COLO668 (cell line): ENCODE results near the gene CFAP141.
A peak's percentile ranks its signal among the peaks of the same experiment; 100 is the strongest.
"Not testable (repeated sequence)": the region's sequence is repeated elsewhere in the genome, so short reads cannot be mapped to it uniquely, and the experiment has no call there.

Source experiments
- DNase-seq: peaks from one replicate; lab custom pipeline; 2025; ENCODE audit not compliant: unreplicated experiment; lab: John Stamatoyannopoulos, UW

Gene CFAP141

GRCh38 chr1:154206196-154206595 lies at the start of gene CFAP141:
Gene CFAP141, minus strand, starts transcription at chr1:154206333. Its CDS starts 26 bp downstream, at chr1:154206307.
- peak; percentile 19 for DNase-seq

DNA sequence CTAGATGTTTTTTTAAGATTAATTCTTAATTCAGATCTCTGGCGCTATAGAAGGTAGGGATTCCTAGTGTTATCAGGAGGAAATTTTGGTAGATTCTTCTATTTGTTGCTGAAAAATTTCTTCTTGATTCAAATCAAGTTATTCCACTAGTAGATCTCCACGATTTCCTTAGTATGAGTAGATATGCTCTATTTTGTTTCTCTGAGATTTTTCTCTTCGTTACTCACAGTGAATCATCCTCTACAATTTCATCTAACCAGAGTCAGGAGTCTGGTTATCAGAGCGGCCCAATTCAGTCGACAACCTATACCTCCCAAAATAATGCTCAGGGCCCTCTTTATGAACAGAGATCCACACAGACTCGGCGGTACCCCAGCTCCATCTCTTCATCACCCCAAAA lies 47.5 kb upstream of the CFAP141 start:
- no peak for DNase-seq

GRCh38 chr1:154241703-154242351 lies 35.7 kb upstream of the CFAP141 start:
- no peak for DNase-seq

- DNase-seq = no peak
Measured at GRCh38 chr1:154240294-154240833, 34.2 kb upstream of the CFAP141 start.

DNA sequence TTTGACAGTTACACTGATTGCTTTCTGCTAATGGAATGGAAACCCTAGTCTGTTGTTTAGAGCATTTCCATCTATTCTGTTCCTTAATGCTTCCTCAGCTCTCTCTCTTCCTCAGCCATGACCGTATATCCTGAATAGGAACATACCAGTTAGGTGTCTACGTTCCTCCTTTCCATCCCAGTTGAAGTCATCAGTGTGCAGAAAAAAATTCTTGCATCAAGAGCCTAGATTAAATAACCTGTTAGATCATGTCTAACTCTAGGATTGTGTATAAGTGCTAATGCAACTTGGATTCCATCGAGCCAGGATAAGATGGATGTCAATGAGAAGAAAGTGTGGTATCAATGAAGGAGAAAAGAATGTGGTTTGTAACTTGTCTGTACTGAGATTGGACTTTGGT lies 33.4 kb upstream of the CFAP141 start:
- DNase-seq = no peak

DNA sequence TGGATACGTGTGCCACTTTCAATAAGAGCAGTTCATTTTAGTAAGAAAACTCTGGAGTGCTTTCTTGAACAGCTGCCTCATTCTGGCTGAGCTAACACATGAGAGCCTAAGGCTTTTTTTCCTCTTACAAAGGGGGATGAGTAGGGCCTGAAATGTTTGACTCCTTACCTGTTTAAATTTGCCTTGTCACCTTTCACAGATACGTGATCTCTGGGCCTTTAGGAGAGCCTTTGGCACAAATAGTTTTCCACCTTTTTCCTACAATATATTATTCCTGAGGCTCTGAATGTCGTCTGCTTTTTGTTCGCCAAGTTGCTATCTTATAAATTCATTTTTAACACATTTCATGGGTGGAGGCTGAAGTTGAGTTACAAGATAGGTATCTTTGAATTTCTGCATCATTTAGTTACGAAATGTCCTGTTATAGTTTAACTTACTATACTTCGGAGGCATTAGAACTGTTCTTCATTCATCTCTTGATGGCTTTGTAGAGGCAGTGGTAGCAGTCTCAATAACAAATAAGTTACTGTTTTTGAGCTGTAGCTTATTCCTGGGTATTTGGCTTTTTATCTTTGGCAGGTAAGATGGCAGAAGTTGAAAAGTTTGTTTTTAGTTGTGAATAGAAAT lies 31.9 kb upstream of the CFAP141 start:
- no peak for DNase-seq

DNA sequence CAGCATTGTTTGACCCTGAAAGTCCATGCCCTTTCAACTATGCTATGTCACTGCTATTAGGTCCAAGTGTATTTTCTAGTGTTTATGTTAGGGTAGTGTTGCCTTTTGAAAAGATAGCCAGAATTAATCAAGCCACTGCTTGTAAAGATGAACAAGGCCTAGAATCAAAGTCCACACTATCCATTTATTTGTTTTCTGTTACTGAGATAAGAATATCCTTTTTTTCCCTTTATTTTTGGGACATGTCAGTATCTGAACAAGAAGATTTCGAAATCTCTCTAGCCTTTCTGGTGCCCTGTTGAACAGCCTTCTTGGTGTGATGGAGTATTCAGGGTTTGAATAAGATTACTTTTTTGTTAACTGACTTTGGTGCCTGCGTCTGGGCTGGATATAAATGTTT lies 31.3 kb upstream of the CFAP141 start:
- DNase-seq = no peak

DNA sequence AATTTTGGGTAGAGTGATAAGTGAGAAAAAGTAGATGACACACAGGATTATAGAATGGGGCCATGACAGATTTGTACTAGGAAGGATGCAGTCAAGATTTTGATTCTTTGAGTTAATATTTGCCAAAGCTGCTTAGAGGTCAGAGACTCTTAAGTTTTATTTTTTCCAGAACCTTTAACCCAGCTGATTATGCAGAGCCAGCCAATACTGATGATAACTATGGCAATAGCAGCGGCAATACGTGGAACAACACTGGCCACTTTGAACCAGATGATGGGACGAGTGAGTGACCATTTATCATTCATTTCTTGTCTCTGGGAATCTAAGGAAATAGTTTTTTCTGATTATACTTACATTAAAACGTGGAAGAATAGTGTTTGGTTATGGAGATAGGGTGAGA lies 30.7 kb upstream of the CFAP141 start:
- no peak for DNase-seq

DNA sequence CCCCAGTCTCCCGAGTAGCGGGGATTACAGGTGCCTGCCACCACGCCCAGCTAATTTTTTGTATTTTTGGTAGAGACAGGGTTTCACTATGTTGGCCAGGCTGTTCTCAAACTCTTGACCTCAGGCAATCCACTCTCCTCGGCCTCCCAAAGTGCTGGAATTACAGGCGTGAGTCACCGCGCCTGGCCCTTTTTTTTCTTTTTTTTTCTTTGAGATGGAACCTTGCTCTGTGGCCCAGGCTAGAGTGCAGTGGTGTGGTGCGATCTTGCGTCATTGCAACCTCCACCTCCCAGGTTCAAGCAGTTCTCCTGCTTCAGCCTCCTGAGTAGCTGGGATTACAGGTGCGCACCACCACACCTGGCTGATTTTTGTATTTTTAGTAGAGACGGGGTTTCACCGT lies 27.0 kb upstream of the CFAP141 start:
- DNase-seq = not testable (repeated sequence)

DNA sequence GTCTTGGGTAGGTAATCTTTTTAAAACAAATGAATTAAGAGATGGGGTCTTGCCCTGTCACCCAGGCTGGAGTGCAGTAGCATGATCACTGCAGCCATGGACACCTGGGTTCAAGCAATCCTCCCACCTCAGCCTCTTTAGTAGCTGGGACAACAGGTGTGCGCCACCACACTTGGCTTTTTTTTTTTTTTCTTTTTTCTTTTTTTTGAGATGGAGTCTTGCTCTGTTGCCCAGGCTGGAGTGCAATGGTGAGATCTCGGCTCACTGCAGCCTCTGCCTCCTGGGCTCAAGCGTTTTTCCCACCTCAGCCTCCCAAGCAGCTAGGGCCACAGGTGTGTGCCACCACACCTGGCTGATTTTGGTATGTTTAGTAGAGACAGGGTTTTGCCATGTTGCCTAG lies 25.0 kb upstream of the CFAP141 start:
- not testable (repeated sequence) for DNase-seq

DNA sequence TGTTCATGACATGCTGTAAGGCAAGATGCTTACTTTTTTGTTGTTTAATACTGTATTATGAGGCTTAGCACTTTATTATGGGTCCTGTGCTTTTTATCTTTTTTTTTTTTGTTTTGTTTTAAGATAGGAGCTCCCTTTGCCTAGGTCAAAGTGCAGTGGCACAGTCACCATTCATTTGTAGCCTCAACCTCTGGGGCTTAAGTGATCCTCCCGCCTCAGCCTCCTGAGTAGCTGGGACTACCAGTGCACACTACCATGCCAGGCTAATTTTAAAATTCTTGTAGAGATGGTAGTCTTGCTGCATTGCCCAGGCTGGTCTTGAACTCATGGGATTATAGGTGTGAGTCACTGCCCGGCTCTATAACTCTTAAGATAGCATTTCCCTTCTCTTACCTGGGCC lies 19.2 kb upstream of the CFAP141 start:
- DNase-seq = no peak

GRCh38 chr1:154223621-154224020 lies 17.5 kb upstream of the CFAP141 start:
- DNase-seq = no peak

DNA sequence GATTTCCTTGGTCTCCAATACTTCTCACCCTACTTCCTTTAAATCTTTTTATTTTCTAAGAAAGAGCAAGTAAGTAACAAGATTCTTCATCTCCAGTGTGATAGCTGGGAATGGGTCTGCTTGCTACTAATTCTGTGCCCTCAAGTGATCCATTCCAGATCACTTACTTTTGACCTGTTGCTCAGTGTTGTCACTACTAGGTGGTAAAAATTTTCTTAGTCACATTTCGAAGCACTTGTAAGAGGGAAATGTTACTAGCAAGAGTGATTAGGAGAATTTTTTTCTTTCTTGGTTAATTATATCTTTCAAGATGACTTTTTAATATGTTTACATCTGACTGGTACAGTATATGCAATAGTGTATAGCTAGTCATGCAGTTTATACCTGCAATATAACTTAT lies 16.8 kb upstream of the CFAP141 start:
- no peak for DNase-seq

DNA sequence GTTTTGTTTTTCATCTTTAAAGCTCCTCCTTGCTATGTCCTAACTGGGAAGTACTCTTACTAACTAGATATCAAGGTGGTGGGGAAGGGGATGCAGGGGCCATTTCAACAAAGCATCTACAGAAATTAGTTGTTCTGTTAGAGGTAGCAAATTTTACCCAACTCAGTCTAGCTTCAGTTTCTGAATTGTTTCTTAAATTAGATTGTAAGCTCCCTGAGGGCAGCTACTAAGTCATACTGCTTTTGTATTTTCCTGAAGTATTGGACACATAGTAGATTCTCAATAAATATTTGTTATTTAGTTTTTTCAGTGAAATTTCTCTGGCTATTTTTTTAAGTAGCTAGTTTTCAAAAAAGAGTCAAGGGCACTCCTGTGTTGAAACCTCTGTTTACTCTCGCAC lies 16.4 kb upstream of the CFAP141 start:
- no peak for DNase-seq

DNA sequence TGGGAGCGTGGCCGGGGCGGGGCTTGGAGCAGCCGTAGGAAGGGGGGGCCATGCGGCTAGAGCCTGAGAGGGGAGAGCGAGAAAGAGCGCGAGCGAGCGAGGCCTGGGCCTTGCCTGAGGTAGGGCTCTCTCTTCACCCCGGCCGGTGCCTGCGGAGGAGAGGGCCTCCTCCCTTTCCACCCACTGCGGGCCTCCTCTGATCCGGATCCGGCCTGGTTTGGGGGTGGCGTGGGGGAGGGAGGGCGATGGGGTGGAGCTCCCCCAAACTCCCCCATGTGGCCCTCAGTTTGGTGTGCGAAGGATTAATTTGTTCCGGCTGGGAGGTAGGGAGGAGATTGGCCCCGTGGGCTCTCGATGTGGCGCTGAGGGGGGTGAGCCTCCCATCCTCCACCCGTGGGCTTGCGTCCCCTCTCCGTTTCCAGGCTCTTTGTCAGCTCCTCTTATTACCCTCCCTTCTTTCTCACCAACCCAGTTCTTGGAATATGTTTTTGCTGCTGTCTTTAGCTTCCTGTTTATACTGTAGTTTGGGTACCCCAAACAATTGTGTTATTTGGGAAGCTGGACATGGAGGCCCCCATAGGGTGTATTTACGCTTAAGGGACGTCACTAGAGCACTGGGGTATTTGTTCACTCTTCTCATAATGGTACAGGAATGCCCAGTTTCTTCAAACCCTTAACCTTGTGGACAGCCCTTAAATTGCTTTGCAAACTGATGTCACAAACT lies 15.3 kb upstream of the CFAP141 start:
- DNase-seq = peak; percentile 63

GRCh38 chr1:154220970-154221277 lies 14.8 kb upstream of the CFAP141 start:
- DNase-seq = no peak

GRCh38 chr1:154220071-154220969 lies 14.2 kb upstream of the CFAP141 start, which contains the start of gene UBAP2L:
Gene UBAP2L, plus strand, starts transcription at chr1:154220955. Its CDS starts 4,169 bp downstream, at chr1:154225124.
- DNase-seq = peak; percentile 100

GRCh38 chr1:154219541-154219940 lies 13.4 kb upstream of the CFAP141 start:
- no peak for DNase-seq

DNA sequence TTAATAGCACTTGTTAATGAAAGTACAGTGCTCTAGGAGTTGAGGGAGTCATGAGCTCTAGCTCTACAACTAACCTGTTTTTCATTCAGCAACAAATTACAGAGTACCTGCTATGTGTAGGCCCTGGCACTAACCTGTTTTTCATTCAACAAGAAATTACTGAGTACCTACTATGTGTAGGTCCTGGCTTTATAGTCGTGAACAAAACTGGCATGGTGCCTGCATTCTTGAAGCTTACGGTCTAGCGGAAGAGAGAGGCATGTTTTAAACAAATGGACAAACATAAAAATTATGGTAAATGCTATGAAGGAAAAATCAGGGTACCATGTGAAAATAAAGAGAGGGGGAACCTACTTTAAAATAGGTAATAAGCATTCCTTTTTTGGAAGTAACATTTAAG lies 12.4 kb upstream of the CFAP141 start:
- DNase-seq = no peak

- DNase-seq = no peak
Measured at GRCh38 chr1:154213274-154213673, 7.1 kb upstream of the CFAP141 start.

GRCh38 chr1:154212083-154212482 lies 6.0 kb upstream of the CFAP141 start:
- DNase-seq = no peak
